Kidney (tissue), 14 donors: ENCODE results near the gene MSI2. TPM values are rescaled to one million over a fixed set of nuclear protein-coding genes. Genes with fewer than 3 reads are reported as not detected.

ENCODE experiments used
- DNase-seq, 5 donors: peaks; one replicate each; pipeline ENCODE4 v3.0.0-alpha.2; 2013 to 2020
- FAIRE-seq: peaks from 2 replicates; lab custom pipeline; 2012; peaks lifted over from hg19 to GRCh38; lab: Jason Lieb, UNC
- H3K27ac ChIP-seq, 2 donors: one replicate each; pipeline ENCODE4 v1.7.0; 2013; ENCODE audit warnings: low read depth in 2 of 2, low read length in 2 of 2, inconsistent platforms in 1 of 2
- H3K27me3 ChIP-seq: one replicate; pipeline ENCODE4 v1.7.1; 2013; ENCODE audit warnings: low read length, inconsistent platforms; ENCODE audit not compliant: control insufficient read depth, insufficient read depth
- H3K36me3 ChIP-seq, 3 donors: one replicate each; pipeline versions ENCODE4 v1.7.0 to v1.7.1; 2013; ENCODE audit warnings: low read length in 3 of 3, control low read depth in 1 of 3, inconsistent platforms in 1 of 3; ENCODE audit not compliant: insufficient read depth in 3 of 3, control insufficient read depth in 2 of 3
- H3K4me1 ChIP-seq, 3 donors: one replicate each; pipeline versions ENCODE4 v1.7.0 to v1.7.1; 2013; ENCODE audit warnings: low read length in 3 of 3, inconsistent platforms in 1 of 3, low read depth in 1 of 3; ENCODE audit not compliant: control insufficient read depth in 2 of 3, insufficient read depth in 2 of 3
- H3K4me3 ChIP-seq, 3 donors: one replicate each; pipeline versions ENCODE4 v1.7.0 to v1.8.1; 2013; ENCODE audit warnings: low read length in 3 of 3, control low read depth in 1 of 3, inconsistent platforms in 1 of 3
- H3K9ac ChIP-seq, 3 donors: one replicate each; pipeline versions ENCODE4 v1.7.0 to v1.7.1; 2013; ENCODE audit warnings: low read length in 3 of 3, control low read depth in 1 of 3, inconsistent platforms in 1 of 3
- H3K9me3 ChIP-seq, 3 donors: one replicate each; pipeline versions ENCODE4 v1.7.0 to v1.7.1; 2013; ENCODE audit warnings: low read length in 3 of 3, control low read depth in 1 of 3, inconsistent platforms in 1 of 3; ENCODE audit not compliant: control insufficient read depth in 2 of 3, insufficient read depth in 1 of 3
- CTCF ChIP-seq: IDR thresholded peaks from 3 replicates; pipeline ENCODE4 v1.5.1; 2012; ENCODE audit warnings: mild to moderate bottlenecking, moderate library complexity, borderline replicate concordance; ENCODE audit not compliant: insufficient read depth; ENCODE audit errors: extremely low read depth
- intact Hi-C: fragments of 100-400 bp; cut with DNase I; formaldehyde crosslinking; loops from one replicate; pipeline ENCODE4 v1.11.1; 2022
- polyA plus RNA-seq: library from polyadenylated mRNA; stranded (reverse); fragments of 350-450 nt; fragmentation: Illumina TruSeq; extraction: RNeasy Lipid Tissue Mini Kit (QIAGEN cat#74804); gene quantifications from one replicate; pipeline ENCODE4 v1.2.3, GENCODE V29; 2014; ENCODE audit warnings: low read depth, low replicate concordance; ENCODE audit not compliant: insufficient read depth
- total RNA-seq: library from RNA; stranded (reverse); fragmentation: NEBNext Ultra II Directional; extraction: Animal tissue kit (Norgen Biotek cat#: 25700); gene quantifications from one replicate; pipeline ENCODE4 v1.2.1, GENCODE V29; 2021
- donor health status: control.
- donor health status: control.
- donor health status: control.
- donor health status: control.
- donor health status: control.
- donor health status: DM: yes; HTN: yes; CAD: no.
- donor health status: Normal renal cell carcinoma (clear cell type).

MSI2 gene
- total and polyA plus RNA-seq, 2 donors from 2014 or later, result 69.2 to 151 TPM

DNA sequence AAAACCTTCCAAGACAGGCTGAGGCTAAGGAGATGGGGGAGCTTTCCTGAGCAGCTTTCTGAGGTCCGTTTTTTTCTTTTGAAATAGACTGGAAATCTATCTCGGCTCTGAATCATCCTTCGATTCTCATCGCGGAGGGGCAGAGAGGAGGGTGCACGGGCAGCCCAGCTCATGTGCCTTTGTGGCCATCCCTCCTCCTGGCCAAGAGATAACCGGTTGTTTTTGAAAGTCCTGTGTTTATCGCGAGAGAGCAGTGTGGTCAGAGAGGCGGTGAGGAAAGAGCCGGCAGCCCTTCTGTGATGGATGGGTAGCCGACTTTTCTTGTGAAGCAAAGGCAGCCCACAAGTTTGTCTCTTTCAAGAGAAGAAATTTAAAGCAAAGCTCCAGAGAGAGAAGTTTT is 297.2 kb downstream of the MSI2 start:
- H3K27ac ChIP-seq, result no peak overlapping the region
- no peak overlapping the region for H3K9ac ChIP-seq
- peaks cover 20 to 27% (median 24%) of the 10 kb centered on the region in 3 donors for H3K4me1 ChIP-seq

DNA sequence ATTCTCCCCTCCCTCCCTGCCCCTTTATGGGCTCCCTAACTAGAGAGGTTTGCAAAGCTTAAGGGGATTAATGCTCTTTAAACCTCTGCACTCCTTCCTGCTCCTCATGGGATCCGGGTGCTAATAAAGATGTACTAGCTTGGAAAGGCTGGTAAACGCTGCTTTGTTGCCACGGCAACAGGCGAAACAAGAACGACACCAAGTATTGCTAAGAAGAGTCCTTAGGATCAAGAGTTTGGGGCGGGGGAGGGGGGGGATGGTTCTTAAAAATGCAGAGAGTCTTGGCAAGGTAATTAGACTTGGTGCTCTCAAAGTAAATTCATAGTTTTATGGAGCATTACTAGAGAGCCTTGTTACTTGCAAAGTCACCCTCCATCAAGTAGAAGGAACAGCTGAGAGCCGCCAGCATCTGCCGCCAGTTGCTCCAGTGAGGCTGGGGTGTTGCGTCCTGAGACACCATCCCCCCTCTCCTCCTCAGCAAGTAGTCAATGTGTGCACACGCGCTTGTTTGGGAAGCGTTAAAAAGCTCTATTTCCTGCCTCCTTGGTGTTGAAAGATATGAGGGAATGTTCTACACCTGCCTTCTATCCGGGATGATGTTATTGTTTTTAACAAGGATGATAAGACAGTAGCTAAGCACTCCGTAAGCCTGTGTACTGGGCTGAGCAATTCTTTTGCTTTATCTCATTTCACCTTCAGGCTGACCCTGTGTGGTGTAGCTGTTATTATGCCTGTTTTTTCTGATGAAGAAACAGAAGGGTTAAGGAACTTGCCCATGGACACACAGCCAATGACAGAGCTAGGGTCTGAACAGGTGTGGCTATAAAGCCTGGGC is 297.9 kb downstream of the MSI2 start:
- H3K27me3 ChIP-seq, result no peaks in the 10 kb centered on the region
- no peaks in the 10 kb centered on the region for H3K9me3 ChIP-seq
- H3K36me3 ChIP-seq, result no peaks in the 10 kb centered on the region
- H3K4me1 ChIP-seq, result peaks cover 20 to 27% (median 21%) of the 10 kb centered on the region in 3 donors
- FAIRE-seq, result no peak
- TF ChIP-seq CTCF, result no peak
- peak overlapping the region in 1 of 3 donors; percentile 2 for H3K9ac ChIP-seq
- peak in 3 of 5 donors; percentile 85 to 92 (median 90) for DNase-seq
- peak overlapping the region in 1 of 2 donors; percentile 3 for H3K27ac ChIP-seq
- intact Hi-C loops, result no loop called here
- H3K4me3 ChIP-seq, result no peak overlapping the region

More for the DNA sequence above, 297.2 kb downstream of the MSI2 start:
- intact Hi-C loops, result no loop called here
- DNase-seq (no peak), FAIRE-seq (no peak)
- no peak overlapping the region for H3K4me3 ChIP-seq
- no peaks in the 10 kb centered on the region for H3K9me3 ChIP-seq
- no peak for TF ChIP-seq CTCF
- no peaks in the 10 kb centered on the region for H3K36me3 ChIP-seq
- H3K27me3 ChIP-seq, result no peaks in the 10 kb centered on the region

DNA sequence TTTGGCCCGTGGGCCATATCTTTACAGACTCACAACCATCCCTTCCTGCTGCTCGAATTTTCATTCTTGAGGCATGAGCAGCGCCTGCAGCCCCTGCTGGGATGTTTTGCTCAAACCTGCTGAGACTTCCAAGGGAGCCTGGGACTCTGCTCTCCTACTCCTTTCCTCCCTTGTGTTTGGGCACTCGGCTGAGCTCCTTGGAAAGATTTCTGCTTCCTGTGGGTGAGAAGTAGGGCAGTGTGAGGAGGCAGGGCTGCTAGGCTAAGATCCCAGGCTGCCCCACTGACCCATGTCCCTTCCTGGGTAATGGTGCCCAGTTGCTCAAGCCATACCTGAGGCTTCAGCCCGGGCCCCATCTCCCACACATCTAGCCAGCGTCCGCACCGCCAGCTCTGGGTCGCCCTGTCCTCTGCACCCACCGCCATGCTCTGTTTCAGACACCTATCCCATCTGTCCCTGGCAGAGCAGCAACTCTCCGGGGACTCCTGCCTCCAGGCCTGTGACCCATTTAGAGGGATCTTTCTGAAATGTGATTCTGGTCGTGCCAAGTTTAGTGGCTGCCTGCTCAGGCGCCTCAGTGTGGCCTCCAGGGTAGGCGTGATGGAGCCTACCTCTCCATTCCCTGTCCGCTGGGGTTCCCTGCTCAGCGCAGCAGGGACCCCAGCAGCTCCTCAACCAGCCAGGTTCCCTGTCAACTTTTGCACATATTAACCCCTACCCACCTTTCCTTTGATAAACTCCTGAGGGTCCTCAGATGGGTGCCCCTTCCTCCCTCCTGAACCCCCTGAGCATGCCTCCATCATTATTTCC is 298.7 kb downstream of the MSI2 start:
- no peak for FAIRE-seq
- intact Hi-C loops, result no loop called here
- H3K4me1 ChIP-seq, result peaks cover 17 to 23% (median 19%) of the 10 kb centered on the region in 3 donors
- H3K36me3 ChIP-seq, result no peaks in the 10 kb centered on the region
- H3K27ac ChIP-seq, result peak overlapping the region in 1 of 2 donors; percentile 3
- no peak for DNase-seq
- H3K9me3 ChIP-seq, result no peaks in the 10 kb centered on the region
- H3K27me3 ChIP-seq, result no peaks in the 10 kb centered on the region
- peak overlapping the region in 1 of 3 donors; percentile 2 for H3K9ac ChIP-seq
- no peak overlapping the region for H3K4me3 ChIP-seq
- TF ChIP-seq CTCF, result no peak
